GM13976 (cell line): ENCODE measurements around the gene SLC39A12.
A peak's percentile ranks its signal among the peaks of the same experiment; 100 is the strongest.

Source experiments
- DNase-seq: peaks from one replicate; pipeline ENCODE4 v3.0.0; 2012; ENCODE audit warnings: low spot score
- in situ Hi-C: fragments of 300-500 bp; cut with MboI; formaldehyde crosslinking; loops from one replicate; pipeline ENCODE4 v1.12.0; 2022; ENCODE audit warnings: low sequenced_read_pairs, mixed read lengths, inconsistent platforms; ENCODE audit not compliant: unreplicated experiment
- TF ChIP-seq, protein P1 (sequence below): IDR thresholded peaks from 2 replicates; pipeline ENCODE4 v1.5.1; 2012; ENCODE audit warnings: borderline replicate concordance, mild to moderate bottlenecking; ENCODE audit not compliant: insufficient read depth; ENCODE audit errors: extremely low read depth, missing control alignments, control extremely low read depth

Gene SLC39A12

DNA sequence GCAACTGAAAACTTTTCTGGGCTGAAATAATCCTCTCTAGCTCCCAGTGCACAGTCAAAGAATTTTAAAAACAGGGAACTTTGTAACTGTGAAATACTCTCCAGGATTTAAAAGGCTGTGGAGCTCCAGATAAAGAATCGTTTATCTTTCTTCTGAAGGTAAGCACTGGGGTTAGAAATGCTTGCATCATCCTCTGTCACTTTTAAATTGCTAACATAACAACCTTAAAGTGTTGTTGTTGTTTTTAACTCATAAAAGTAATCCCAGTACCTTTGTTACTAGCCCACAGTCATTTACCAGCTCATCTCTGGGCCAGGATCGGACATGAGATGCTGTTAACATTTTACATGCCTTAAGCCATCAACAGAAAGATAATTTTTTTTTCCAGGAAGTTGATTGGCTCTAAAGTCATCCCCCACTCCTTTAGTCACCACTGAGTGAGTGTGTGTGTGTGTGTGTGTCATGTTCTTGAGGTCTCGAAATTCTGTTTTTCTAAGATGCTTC lies at the start of gene SLC39A12:
Gene SLC39A12, plus strand, starts transcription at position 51 of the 504 bp plus-strand sequence. CDS start 1,359 bp downstream, outside the sequence.
- DNase-seq, result no peak
- TF ChIP-seq, protein P1, sequence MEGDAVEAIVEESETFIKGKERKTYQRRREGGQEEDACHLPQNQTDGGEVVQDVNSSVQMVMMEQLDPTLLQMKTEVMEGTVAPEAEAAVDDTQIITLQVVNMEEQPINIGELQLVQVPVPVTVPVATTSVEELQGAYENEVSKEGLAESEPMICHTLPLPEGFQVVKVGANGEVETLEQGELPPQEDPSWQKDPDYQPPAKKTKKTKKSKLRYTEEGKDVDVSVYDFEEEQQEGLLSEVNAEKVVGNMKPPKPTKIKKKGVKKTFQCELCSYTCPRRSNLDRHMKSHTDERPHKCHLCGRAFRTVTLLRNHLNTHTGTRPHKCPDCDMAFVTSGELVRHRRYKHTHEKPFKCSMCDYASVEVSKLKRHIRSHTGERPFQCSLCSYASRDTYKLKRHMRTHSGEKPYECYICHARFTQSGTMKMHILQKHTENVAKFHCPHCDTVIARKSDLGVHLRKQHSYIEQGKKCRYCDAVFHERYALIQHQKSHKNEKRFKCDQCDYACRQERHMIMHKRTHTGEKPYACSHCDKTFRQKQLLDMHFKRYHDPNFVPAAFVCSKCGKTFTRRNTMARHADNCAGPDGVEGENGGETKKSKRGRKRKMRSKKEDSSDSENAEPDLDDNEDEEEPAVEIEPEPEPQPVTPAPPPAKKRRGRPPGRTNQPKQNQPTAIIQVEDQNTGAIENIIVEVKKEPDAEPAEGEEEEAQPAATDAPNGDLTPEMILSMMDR, result no peak
- in situ Hi-C loops, result no loop called here

DNA sequence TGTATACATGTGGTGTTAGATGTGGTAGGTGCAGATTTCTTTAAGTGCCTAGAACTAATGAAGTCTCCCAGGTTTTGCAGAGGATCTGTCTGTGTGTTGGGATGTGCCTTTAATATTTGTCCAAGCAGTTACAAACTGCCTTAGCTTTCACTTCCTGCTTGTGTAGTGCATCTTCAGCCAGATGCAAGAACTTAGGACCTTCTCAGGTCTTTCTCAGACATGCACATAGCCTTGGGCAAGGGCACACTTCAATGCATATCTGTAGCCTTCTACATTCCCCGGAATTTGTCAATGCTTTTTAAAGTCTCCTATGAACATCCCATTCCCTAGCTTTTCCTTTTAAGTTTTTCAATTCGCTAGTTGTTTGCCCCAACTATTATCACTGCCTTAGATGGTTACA lies 47.2 kb upstream of the SLC39A12 start:
- no peak for DNase-seq
- TF ChIP-seq, protein P1, result no peak
- in situ Hi-C loops, result no loop called here

DNA sequence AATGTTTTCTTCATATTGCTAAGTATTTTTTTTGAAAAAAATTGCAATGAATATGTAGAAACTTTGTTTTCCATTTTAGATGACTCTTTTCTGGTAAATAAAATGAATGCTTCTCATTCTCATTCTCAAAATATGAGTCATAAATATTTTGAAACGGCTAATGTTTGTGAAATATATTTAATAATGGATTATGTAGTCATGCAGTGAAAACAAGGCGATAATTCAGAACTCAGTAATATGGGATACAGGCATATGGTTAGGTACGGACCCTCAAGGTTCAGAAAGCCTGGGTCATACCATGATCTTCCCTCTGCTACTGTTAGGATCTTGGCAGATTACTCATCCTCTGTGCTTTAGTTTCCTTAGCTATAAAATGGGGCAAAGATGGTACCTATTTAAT lies 46.2 kb upstream of the SLC39A12 start:
- DNase-seq, result no peak
- in situ Hi-C loops, result no loop called here
- TF ChIP-seq, protein P1, result no peak

DNA sequence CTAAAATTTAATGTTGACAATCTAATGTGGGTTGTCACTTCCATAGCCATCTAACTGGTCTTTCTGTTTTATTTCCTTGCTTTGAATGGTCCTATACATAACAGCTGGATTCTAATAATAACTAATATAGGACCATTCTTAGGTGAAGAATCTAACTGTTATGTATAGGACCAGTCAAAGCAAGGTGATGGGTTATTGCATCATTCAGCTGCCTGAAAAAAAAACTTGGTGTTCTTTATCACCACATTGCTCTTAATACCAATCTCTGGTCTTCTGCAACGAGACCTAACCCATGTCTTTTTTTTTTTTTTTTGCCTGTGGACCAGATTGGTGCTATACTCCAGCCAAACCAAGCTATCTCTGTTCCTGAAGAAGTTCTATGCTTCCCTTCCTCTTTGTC lies 45.7 kb upstream of the SLC39A12 start:
- in situ Hi-C loops, result no loop called here
- DNase-seq, result no peak
- TF ChIP-seq, protein P1, result no peak

DNA sequence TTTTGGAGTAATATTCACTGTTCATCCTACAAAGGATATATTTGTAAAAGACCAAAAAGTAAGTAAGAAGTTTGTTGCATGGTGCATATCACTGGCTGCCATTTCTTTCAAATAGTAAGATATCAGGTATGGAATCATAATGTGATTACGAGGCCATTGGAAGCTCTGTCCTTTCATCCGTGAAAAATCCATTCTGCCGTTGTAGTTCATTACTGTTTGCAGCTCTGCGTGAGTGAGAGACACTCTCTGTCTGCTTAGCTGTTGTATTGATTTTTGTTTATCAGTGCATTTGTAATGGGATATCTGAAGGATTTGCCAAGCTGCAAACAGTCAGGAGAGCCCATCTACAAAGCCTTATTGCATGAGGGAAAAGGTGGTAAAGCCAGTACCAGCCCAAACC lies 44.1 kb upstream of the SLC39A12 start:
- TF ChIP-seq, protein P1, result no peak
- DNase-seq, result no peak
- in situ Hi-C loops, result no loop called here

DNA sequence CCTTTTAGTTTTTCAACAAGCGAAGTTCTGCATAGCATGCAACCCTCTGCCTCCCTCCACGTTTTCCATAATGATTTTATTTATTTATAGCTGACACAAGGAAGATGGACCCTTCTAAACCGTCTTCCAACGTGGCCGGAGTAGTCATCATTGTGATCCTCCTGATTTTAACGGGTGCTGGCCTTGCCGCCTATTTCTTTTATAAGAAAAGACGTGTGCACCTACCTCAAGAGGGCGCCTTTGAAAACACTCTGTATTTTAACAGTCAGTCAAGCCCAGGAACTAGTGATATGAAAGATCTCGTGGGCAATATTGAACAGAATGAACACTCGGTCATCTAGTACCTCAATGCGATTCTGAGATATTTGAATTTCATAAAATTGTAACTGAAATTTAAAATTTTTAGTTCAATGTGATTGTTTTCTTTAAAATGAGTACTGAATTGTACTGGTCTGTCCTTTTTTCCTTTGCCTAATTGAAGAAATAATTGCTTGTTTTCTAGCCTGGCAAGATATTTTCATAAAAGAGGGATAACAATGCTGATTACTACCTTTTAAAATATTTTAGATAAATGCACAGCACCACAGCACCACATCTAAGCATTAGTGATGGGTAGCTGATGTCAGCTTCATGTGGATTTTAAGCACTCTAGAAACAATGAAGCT lies 41.5 kb upstream of the SLC39A12 start:
- in situ Hi-C loops, result no loop called here
- DNase-seq, result peak; percentile 40
- TF ChIP-seq, protein P1, result peak; percentile 53
